ENCODE measurements around the gene SLC31A1. TPM values are rescaled to one million over a fixed set of nuclear protein-coding genes. Genes with fewer than 3 reads are reported as not detected.
A peak's percentile ranks its signal among the peaks of the same experiment; 100 is the strongest.

SLC31A1 gene
- total and polyA plus RNA-seq, 2 of the 13 experiments (the other 11 are each of a cell fraction or from before 2014, with no cell fraction given): 62.9 to 70.0 TPM

DNA sequence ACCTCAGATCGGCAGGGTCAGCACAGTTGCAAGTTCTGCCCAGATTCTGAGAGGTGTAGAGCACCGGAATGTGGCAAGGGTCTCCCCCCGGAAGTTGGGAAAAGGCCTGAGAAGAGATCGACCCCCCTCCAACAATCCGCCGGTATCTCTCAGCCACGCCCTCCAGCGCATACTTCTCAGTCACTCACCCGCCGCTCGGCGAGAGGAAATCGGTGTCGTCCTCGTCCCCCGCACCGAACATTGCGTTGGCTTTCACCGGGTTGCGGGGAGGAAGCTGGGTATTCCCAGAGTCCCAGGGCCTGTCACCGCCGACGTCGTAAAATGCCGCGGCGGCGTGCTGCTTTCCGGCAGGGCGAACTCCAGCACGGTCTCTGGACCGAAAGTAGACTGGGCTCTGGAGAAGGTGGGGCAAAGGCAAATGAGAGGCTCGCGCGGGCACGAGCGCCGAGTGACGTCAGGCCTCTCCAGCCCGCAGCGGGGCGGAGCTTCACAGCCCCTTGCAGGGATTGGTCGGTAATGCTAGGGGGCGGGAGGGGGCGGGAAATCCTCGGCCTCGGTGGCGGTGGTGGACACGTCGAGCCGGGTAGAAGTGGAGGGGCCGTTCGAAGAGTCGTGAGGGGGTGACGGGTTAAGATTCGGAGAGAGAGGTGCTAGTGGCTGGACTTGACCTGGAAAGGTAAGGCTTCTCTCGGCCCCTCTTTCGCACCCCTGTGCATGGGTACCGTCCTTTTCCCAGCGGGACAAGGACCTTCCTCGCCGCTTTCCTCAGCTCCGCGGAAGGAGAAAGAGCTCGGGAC lies at the start of gene SLC31A1, which contains the start of gene FKBP15 (continued):
- TF ChIP-seq DDIT3 (CRISPR knock-in tag; IDR thresholded peaks at IDR 0.05) (no peak), ZFP37 (CRISPR knock-in tag; IDR thresholded peaks at IDR 0.05; ENCODE audit: borderline replicate concordance) (no peak), RNF219 (CRISPR knock-in tag; IDR thresholded peaks at IDR 0.05) (no peak), GPN1 (CRISPR knock-in tag; IDR thresholded peaks at IDR 0.05; ENCODE audit: borderline replicate concordance) (no peak), ATF7-NPFF (CRISPR knock-in tag; IDR thresholded peaks at IDR 0.05; ENCODE audit: low read depth) (peak; percentile 49; the same call in 1 of the 2 replicates), ZNF33B (CRISPR knock-in tag; IDR thresholded peaks at IDR 0.05) (no peak; the same call in 1 of the 2 replicates), ZNF17 (CRISPR knock-in tag; IDR thresholded peaks at IDR 0.05) (no peak), ZNF383 (CRISPR knock-in tag; IDR thresholded peaks at IDR 0.05; ENCODE audit: borderline replicate concordance) (no peak), KMT2B (CRISPR knock-in tag; IDR thresholded peaks at IDR 0.05) (peak; percentile 98), DBP (CRISPR knock-in tag; IDR thresholded peaks at IDR 0.05; ENCODE audit: not compliant biosample characterization) (no peak), RXRA (CRISPR knock-in tag; IDR thresholded peaks at IDR 0.05) (peak; percentile 37; the same call in 1 of the 2 replicates), ZNF367 (CRISPR knock-in tag; IDR thresholded peaks at IDR 0.05; ENCODE audit: borderline replicate concordance) (peak; percentile 66; the same call in 1 of the 2 replicates)
- TF ChIP-seq, protein P1, sequence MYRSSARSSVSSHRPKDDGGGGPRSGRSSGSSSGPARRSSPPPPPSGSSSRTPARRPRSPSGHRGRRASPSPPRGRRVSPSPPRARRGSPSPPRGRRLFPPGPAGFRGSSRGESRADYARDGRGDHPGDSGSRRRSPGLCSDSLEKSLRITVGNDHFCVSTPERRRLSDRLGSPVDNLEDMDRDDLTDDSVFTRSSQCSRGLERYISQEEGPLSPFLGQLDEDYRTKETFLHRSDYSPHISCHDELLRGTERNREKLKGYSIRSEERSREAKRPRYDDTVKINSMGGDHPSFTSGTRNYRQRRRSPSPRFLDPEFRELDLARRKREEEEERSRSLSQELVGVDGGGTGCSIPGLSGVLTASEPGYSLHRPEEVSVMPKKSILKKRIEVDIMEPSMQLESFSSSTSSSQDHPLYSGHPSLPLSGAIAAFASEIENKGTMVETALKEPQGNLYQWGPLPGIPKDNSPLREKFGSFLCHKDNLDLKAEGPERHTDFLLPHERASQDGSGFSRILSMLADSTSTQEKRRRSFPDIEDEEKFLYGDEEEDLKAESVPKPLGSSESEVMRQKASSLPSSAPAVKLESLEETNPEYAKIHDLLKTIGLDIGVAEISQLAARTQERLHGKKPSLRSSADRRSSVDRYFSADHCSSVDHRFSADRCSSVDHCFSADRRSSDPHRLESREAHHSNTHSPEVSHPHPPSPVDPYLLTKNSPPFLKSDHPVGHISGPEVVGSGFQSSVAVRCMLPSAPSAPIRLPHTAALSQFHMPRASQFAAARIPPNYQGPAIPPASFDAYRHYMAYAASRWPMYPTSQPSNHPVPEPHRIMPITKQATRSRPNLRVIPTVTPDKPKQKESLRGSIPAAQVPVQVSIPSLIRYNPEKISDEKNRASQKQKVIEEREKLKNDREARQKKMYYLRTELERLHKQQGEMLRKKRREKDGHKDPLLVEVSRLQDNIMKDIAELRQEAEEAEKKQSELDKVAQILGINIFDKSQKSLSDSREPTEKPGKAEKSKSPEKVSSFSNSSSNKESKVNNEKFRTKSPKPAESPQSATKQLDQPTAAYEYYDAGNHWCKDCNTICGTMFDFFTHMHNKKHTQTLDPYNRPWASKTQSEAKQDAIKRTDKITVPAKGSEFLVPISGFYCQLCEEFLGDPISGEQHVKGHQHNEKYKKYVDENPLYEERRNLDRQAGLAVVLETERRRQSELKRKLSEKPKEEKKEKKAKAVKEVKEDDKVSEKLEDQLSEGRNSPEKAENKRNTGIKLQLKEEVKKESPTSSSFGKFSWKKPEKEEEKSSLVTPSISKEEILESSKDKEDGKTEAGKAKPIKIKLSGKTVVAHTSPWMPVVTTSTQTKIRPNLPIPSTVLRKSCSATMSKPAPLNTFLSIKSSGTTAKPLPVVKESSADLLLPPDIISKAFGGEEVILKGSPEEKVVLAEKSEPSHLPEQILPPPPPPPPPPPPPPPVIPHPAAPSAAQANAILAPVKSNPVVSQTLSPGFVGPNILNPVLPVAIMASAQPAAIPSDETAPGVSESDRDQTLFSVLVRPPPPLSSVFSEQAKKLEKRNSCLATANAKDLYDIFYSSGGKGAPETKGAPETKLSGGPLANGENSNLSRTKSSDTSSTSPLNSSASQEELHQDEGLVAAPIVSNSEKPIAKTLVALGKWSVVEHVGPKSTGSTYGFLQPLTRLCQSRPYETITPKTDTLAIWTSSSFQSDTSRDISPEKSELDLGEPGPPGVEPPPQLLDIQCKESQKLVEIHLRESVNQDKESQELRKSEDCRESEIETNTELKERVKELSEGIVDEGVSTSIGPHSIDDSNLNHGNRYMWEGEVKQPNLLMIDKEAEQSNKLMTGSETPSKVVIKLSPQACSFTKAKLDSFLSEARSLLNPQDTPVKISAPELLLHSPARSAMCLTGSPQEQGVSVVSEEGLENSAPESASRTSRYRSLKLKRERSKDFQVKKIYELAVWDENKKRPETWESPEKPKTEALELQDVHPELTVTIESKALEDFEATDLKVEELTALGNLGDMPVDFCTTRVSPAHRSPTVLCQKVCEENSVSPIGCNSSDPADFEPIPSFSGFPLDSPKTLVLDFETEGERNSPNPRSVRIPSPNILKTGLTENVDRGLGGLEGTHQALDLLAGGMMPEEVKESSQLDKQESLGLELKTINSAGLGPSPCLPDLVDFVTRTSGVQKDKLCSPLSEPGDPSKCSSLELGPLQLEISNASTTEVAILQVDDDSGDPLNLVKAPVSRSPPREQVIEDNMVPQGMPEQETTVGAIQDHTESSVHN (CRISPR knock-in tag; IDR thresholded peaks at IDR 0.05): no peak; the same call in 1 of the 2 replicates

Data from HepG2 (cell line).